Measurements from ENCODE around the gene PDE8A.

GRCh38 chr15:85003593-85004312 is 22.1 kb downstream of the PDE8A start:
- TF ChIP-seq CTCF (IDR thresholded peaks at IDR 0.05) (no peak), POLR2A (IDR thresholded peaks at IDR 0.05) (no peak)
